Measurements from ENCODE around the gene LRIT2. TPM values are rescaled to one million over a fixed set of nuclear protein-coding genes. Genes with fewer than 3 reads are reported as not detected.

Gene LRIT2
- total RNA-seq, 4 donors from 2014 or later: not detected

DNA sequence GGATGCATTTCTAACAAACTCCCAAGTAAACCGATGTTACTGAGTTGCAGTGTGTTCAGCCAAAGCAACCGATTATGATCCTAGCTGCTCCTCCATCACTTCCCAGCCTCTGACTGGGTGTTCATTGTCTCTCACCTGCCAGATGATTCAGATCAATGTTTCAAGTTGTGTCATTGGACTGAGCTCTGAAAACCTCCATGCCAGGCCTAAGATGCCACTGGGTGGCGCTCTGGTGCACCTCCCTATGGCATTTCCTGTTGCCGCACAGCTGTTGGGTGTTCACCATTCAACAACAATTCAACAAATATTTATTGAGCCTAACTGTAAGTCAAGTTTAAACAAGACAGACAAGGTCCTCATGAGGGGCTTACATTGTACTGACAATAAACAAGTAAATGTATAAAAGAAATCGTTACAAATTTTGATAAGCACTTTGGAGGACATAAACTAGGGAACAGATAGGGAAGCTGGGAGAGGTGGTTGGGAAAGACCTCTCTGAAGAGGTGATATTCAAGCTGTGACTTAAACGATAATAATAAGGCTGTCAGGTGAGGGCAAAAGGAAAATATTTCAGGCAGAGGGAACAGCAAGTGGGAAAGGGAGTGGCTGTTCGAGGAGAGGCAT is 42.3 kb upstream of the LRIT2 start:
- intact Hi-C loops (cut with DNase I; ENCODE audit: low total_unique reads): no loop called here
- H3K27me3 ChIP-seq: no peaks in the 10 kb centered on the region
- no peak overlapping the region for H3K4me3 ChIP-seq

DNA sequence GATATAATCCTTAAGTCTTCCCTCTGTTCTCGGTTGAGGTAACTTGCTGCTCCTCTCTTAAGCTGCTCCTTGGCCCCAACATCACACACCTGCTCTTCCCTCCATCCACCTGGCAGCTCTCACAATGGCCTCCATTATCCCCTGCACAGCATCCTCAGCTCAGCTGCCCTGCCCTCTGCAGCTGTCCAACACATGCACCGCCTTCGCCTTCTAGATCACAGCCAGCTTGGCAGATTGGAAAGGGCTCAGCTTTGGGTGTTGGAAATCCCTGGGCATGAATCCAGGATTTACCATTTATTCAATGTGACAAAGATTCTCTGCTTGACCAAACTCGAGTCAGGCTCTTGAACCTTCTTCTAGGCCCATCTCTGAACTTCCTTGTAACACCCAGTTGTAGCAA is 40.1 kb upstream of the LRIT2 start:
- Histone ChIP-seq H3K9me3 (no peaks in the 10 kb centered on the region), H3K4me1 (no peaks in the 10 kb centered on the region), H3K27me3 (no peaks in the 10 kb centered on the region), H3K4me3 (no peak overlapping the region), H3K27ac (no peak overlapping the region), H3K36me3 (no peaks in the 10 kb centered on the region)
- TF ChIP-seq CTCF (IDR thresholded peaks at IDR 0.05) (no peak), POLR2A (IDR thresholded peaks at IDR 0.05) (no peak)
- intact Hi-C loops (cut with DNase I; ENCODE audit: low total_unique reads): no loop called here
- no peak for DNase-seq

More for the DNA sequence above, 42.3 kb upstream of the LRIT2 start:
- Histone ChIP-seq H3K36me3 (no peaks in the 10 kb centered on the region), H3K27ac (no peak overlapping the region), H3K9me3 (no peaks in the 10 kb centered on the region), H3K4me1 (no peaks in the 10 kb centered on the region)
- DNase-seq: no peak
- no peak for TF ChIP-seq POLR2A (IDR thresholded peaks at IDR 0.05)
- no peak for TF ChIP-seq CTCF (IDR thresholded peaks at IDR 0.05)

GRCh38 chr10:84264611-84265141 is 39.3 kb upstream of the LRIT2 start:
- Histone ChIP-seq H3K4me1 (no peaks in the 10 kb centered on the region), H3K27ac (no peak overlapping the region), H3K9me3 (no peaks in the 10 kb centered on the region), H3K36me3 (no peaks in the 10 kb centered on the region), H3K4me3 (no peak overlapping the region), H3K27me3 (no peaks in the 10 kb centered on the region)
- peak; percentile 46 to 57 for DNase-seq
- intact Hi-C loops (cut with DNase I; ENCODE audit: low total_unique reads): loop anchor here (5.0 kb wide), 1 partner anchor 273 kb away; no protein-coding TSS in a partner anchor
- TF ChIP-seq CTCF (IDR thresholded peaks at IDR 0.05): peak; percentile 76 to 87 (median 78)
- no peak for TF ChIP-seq POLR2A (IDR thresholded peaks at IDR 0.05)

DNA sequence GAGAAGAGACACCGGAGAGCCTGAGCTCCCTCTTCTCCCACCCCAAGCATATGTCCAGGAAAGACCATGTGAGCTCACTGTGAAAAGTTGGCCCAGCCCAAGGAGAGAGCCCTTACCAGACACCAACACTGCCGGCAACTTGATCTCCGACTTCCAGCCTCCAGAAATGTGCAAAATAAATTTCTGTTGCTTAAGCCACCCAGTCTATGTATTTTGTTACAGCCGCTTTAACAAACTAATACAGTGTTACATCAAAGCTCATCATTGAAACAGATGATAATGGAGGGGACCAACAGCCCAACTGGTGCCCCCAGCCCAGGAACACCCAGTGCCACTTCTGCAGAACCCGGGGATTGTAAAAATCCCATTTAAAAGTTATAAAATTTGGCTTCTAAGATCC is 38.4 kb upstream of the LRIT2 start:
- no peaks in the 10 kb centered on the region for H3K9me3 ChIP-seq
- H3K27me3 ChIP-seq: no peaks in the 10 kb centered on the region
- DNase-seq: no peak
- TF ChIP-seq POLR2A (IDR thresholded peaks at IDR 0.05) (no peak), CTCF (IDR thresholded peaks at IDR 0.05) (no peak)
- H3K4me1 ChIP-seq: no peaks in the 10 kb centered on the region
- H3K27ac ChIP-seq: no peak overlapping the region
- intact Hi-C loops (cut with DNase I; ENCODE audit: low total_unique reads): loop anchor here (5.0 kb wide), 1 partner anchor 274 kb away; no protein-coding TSS in a partner anchor
- H3K36me3 ChIP-seq: no peaks in the 10 kb centered on the region
- H3K4me3 ChIP-seq: no peak overlapping the region

DNA sequence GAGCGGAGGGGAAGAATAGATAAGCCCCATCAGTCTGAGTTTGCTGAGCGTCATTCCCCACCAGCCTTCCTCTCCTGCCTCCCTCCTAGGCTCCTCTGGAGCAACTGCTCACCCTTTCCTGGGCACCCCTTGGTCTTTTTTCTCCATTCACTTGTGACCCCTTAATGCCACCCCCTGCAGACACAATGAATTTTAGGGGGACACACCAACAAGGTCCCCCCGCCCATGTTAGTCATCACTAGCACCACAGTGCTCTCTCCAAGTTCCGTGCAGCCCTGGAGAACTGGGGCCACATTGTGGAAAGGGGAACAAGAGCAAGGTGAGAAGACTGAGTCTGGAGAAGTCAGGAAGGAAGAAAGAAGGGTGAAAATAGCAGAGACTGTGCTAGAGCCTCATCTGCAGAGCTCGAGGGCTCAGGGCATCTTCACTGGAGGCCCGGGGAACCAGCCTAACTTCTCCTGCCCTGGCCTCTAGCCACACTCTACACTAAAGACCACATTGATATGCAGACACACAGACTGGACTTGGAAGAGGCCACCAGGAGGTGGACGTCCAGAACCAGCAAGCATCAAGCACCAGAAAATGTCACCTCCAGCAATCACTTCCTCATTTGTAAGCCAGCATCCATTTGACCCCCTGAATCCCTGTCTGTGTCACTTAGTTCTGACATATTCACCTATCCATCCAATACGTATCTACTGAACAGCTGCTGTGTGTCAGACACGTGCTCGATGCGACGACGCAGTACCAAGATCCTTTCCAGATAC is 37.0 kb upstream of the LRIT2 start:
- Histone ChIP-seq H3K4me3 (no peak overlapping the region), H3K27me3 (no peaks in the 10 kb centered on the region), H3K36me3 (no peaks in the 10 kb centered on the region), H3K4me1 (no peaks in the 10 kb centered on the region), H3K9me3 (no peaks in the 10 kb centered on the region), H3K27ac (no peak overlapping the region)
- TF ChIP-seq CTCF (IDR thresholded peaks at IDR 0.05): no peak
- TF ChIP-seq POLR2A (IDR thresholded peaks at IDR 0.05): no peak
- DNase-seq: no peak
- intact Hi-C loops (cut with DNase I; ENCODE audit: low total_unique reads): loop anchor here (5.0 kb wide), 1 partner anchor 275 kb away; no protein-coding TSS in a partner anchor

Data from uterus (tissue), 4 donors.